Lung (tissue), 12 donors: ENCODE results near the gene SLC38A10. TPM values are rescaled to one million over a fixed set of nuclear protein-coding genes. Genes with fewer than 3 reads are reported as not detected.

Experiments
- ATAC-seq: fragments of 200-7000 bp; cut with Tn5 transposase; one replicate; pipeline ENCODE4 v1.9.1; 2020; ENCODE audit warnings: moderate number of reproducible peaks; ENCODE audit not compliant: insufficient read depth, low FRiP score
- DNase-seq, 3 donors: peaks; one replicate each; pipeline ENCODE4 v3.0.0-alpha.2; 2013 to 2017
- H3K27ac ChIP-seq, 2 donors: one replicate each; pipeline ENCODE4 v1.5.1; 2013; ENCODE audit warnings: mild to moderate bottlenecking in 2 of 2, moderate library complexity in 2 of 2, control low read depth in 1 of 2, inconsistent platforms in 1 of 2, low read depth in 1 of 2, low read length in 1 of 2
- H3K27me3 ChIP-seq, 3 donors: one replicate each; pipeline ENCODE4 v1.5.1; 2013; ENCODE audit warnings: low read length in 2 of 3; ENCODE audit not compliant: control insufficient read depth in 3 of 3, insufficient read depth in 3 of 3
- H3K36me3 ChIP-seq, 4 donors: one replicate each; pipeline ENCODE4 v1.5.1; 2013; ENCODE audit warnings: low read length in 4 of 4, mild to moderate bottlenecking in 1 of 4, moderate library complexity in 1 of 4; ENCODE audit not compliant: control insufficient read depth in 4 of 4, insufficient read depth in 4 of 4
- H3K4me1 ChIP-seq, 5 donors: one replicate each; pipeline ENCODE4 v1.5.1; 2013; ENCODE audit warnings: low read length in 5 of 5, mild to moderate bottlenecking in 2 of 5, moderate library complexity in 1 of 5; ENCODE audit not compliant: control insufficient read depth in 5 of 5, insufficient read depth in 5 of 5
- H3K4me3 ChIP-seq: one replicate; pipeline ENCODE4 v1.5.1; 2013; ENCODE audit warnings: mild to moderate bottlenecking, control low read depth, moderate library complexity
- H3K9ac ChIP-seq, 2 donors: one replicate each; pipeline ENCODE4 v1.5.1; 2013; ENCODE audit warnings: low read length in 2 of 2, control low read depth in 1 of 2; ENCODE audit not compliant: insufficient read depth in 1 of 2
- H3K9me3 ChIP-seq, 4 donors: one replicate each; pipeline ENCODE4 v1.5.1; 2013; ENCODE audit warnings: low read length in 3 of 4, mild to moderate bottlenecking in 1 of 4, moderate library complexity in 1 of 4; ENCODE audit not compliant: control insufficient read depth in 4 of 4, insufficient read depth in 3 of 4
- WGBS, 2 donors: extraction: QIAGEN DNeasy Blood & Tissue Kit; methylation state at CpG; one replicate each; pipeline ENCODE4 v1.1.7; 2013; 5-methylcytosine and 5-hydroxymethylcytosine counted together
- polyA plus RNA-seq, 2 donors: library from polyadenylated mRNA; stranded (reverse); fragments of 200-250 nt; gene quantifications; one replicate each; pipeline ENCODE4 v1.2.1, GENCODE V29; 2013
- total RNA-seq, 2 donors: library from RNA; depleted of rRNA in 1 of 2; stranded (reverse); fragments of >200 nt in 1 of 2; gene quantifications; one replicate each; pipeline ENCODE4 v1.2.1, GENCODE V29; 2014 to 2021
- TF ChIP-seq, protein P1 (sequence below): IDR thresholded peaks from 2 replicates; pipeline ENCODE4 v1.5.1; 2012; ENCODE audit warnings: mild to moderate bottlenecking; ENCODE audit errors: control extremely low read depth, extremely low read depth
- donor health status: control.
- donor health status: control.
- donor health status: Bipolar disorder and iron deficiency.
- donor health status: healthy.
- donor health status: DM: yes; HTN: yes; CAD: no.

The SLC38A10 gene
- total and polyA plus RNA-seq, 4 donors = 56.0 to 127 (median 82.4) TPM

- no peaks in the 10 kb centered on the region for H3K9me3 ChIP-seq
- TF ChIP-seq, protein P1, sequence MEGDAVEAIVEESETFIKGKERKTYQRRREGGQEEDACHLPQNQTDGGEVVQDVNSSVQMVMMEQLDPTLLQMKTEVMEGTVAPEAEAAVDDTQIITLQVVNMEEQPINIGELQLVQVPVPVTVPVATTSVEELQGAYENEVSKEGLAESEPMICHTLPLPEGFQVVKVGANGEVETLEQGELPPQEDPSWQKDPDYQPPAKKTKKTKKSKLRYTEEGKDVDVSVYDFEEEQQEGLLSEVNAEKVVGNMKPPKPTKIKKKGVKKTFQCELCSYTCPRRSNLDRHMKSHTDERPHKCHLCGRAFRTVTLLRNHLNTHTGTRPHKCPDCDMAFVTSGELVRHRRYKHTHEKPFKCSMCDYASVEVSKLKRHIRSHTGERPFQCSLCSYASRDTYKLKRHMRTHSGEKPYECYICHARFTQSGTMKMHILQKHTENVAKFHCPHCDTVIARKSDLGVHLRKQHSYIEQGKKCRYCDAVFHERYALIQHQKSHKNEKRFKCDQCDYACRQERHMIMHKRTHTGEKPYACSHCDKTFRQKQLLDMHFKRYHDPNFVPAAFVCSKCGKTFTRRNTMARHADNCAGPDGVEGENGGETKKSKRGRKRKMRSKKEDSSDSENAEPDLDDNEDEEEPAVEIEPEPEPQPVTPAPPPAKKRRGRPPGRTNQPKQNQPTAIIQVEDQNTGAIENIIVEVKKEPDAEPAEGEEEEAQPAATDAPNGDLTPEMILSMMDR = no peak
- H3K4me3 ChIP-seq = no peak overlapping the region
- H3K9ac ChIP-seq = no peak overlapping the region
- ATAC-seq = peak; percentile 48
- DNase-seq = peak; percentile 86 to 91 (median 88)
- peaks cover 8 to 65% (median 18%) of the 10 kb centered on the region in 4 donors for H3K36me3 ChIP-seq
- H3K27ac ChIP-seq = peak overlapping the region in 1 of 2 donors; percentile 41
- H3K4me1 ChIP-seq = peaks cover 0 to 14% (median 6%) of the 10 kb centered on the region in 5 donors
- 41 to 84% methylated on average over 18 of the region's 18 CpGs for WGBS, 2 donors
- no peaks in the 10 kb centered on the region for H3K27me3 ChIP-seq
Measured at GRCh38 chr17:81277421-81277820, 17.7 kb downstream of the SLC38A10 start.

DNA sequence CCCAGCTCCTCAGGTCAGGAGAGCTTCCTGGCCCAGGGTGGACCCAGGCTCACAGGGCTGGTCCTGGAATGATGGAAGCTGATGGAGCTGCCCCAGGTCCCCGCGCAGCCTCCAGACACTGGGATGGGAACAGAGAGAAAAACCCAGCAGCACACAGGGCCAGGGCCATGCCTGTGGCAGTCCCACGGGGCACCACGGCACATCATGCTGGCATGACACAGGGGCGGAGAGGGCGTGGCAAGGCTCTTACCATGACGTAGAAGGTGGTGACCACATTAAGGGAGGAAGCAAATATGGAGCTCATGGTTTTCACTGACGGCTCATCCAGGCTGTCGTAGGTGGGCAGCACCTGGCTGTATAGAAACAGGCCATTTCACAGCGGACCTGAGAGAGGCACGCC is 18.3 kb downstream of the SLC38A10 start:
- Histone ChIP-seq H3K36me3 (peaks cover 8 to 62% (median 15%) of the 10 kb centered on the region in 4 donors), H3K27ac (peak overlapping the region in 1 of 2 donors; percentile 5), H3K9ac (no peak overlapping the region), H3K4me1 (peaks cover 0 to 14% (median 6%) of the 10 kb centered on the region in 5 donors), H3K4me3 (no peak overlapping the region), H3K9me3 (no peaks in the 10 kb centered on the region), H3K27me3 (no peaks in the 10 kb centered on the region)
- ATAC-seq = no peak
- WGBS, 2 donors = 70 to 83% methylated on average over 11 of the region's 11 CpGs
- no peak for DNase-seq
- TF ChIP-seq, protein P1 = no peak

- peaks cover 11 to 62% (median 15%) of the 10 kb centered on the region in 4 donors for H3K36me3 ChIP-seq
- H3K9ac ChIP-seq = no peak overlapping the region
- H3K9me3 ChIP-seq = no peaks in the 10 kb centered on the region
- no peaks in the 10 kb centered on the region for H3K27me3 ChIP-seq
- TF ChIP-seq, protein P1 = no peak
- no peak overlapping the region for H3K4me3 ChIP-seq
- WGBS, 2 donors = 96 to 99% methylated on average over 14 of the region's 14 CpGs
- ATAC-seq = no peak
- DNase-seq = no peak
- H3K4me1 ChIP-seq = peaks cover 0 to 14% (median 6%) of the 10 kb centered on the region in 5 donors
- no peak overlapping the region for H3K27ac ChIP-seq
Measured at GRCh38 chr17:81274471-81274855, 20.6 kb downstream of the SLC38A10 start.
